ENCODE data around the gene PPFIA2. TPM values are rescaled to one million over a fixed set of nuclear protein-coding genes. Genes with fewer than 3 reads are reported as not detected.

The PPFIA2 gene
- total RNA-seq, 1 experiment from 2014 or later: 1.1 TPM

GRCh38 chr12:81221681-81222080 is 537.5 kb downstream of the PPFIA2 start:
- ChIA-PET CTCF (no interaction called here), POLR2A (no interaction called here)
- no peaks in the 10 kb centered on the region for H3K9me3 Mint-ChIP-seq
- ATAC-seq: no peak
- peaks cover 6% of the 10 kb centered on the region for H3K4me1 Mint-ChIP-seq
- no peak overlapping the region for H3K4me3 Mint-ChIP-seq
- no peak for TF ChIP-seq EMX1 (CRISPR knock-in tag; IDR thresholded peaks at IDR 0.05)
- no peak for TF ChIP-seq ZNF317 (CRISPR knock-in tag; IDR thresholded peaks at IDR 0.05; ENCODE audit: borderline replicate concordance, low read depth)
- TF ChIP-seq ZNF232 (CRISPR knock-in tag; IDR thresholded peaks at IDR 0.05): no peak
- TF ChIP-seq ESRRA (CRISPR knock-in tag; IDR thresholded peaks at IDR 0.05; ENCODE audit: borderline replicate concordance): no peak
- TF ChIP-seq ATF3 (CRISPR knock-in tag; conservative IDR thresholded peaks at IDR 0.05): no peak
- no peak for TF ChIP-seq FOXJ3 (CRISPR knock-in tag; IDR thresholded peaks at IDR 0.05; ENCODE audit: borderline replicate concordance)
- no peak for TF ChIP-seq CDX4 (CRISPR knock-in tag; IDR thresholded peaks at IDR 0.05; ENCODE audit: borderline replicate concordance)
- no peak for TF ChIP-seq SMAD4 (CRISPR knock-in tag; IDR thresholded peaks at IDR 0.05)
- TF ChIP-seq ZNF281 (CRISPR knock-in tag; IDR thresholded peaks at IDR 0.05): no peak
- TF ChIP-seq MXD4 (CRISPR knock-in tag; IDR thresholded peaks at IDR 0.05; ENCODE audit: borderline replicate concordance): no peak
- no peak for DNase-seq (ENCODE audit: low spot score)
- no peak overlapping the region for H3K27ac Mint-ChIP-seq
- no peaks in the 10 kb centered on the region for H3K36me3 Mint-ChIP-seq
- no peaks in the 10 kb centered on the region for H3K27me3 Mint-ChIP-seq (ENCODE audit: low read depth)

GRCh38 chr12:81216739-81217138 is 542.4 kb downstream of the PPFIA2 start:
- CTCF ChIA-PET: no interaction called here

More at GRCh38 chr12:81216739-81217138, 542.4 kb downstream of the PPFIA2 start:
- no peak overlapping the region for H3K27ac Mint-ChIP-seq
- no peaks in the 10 kb centered on the region for H3K9me3 Mint-ChIP-seq
- POLR2A ChIA-PET: no interaction called here
- ATAC-seq (no peak), DNase-seq (ENCODE audit: low spot score) (no peak)
- peaks cover 7% of the 10 kb centered on the region for H3K4me1 Mint-ChIP-seq
- no peaks in the 10 kb centered on the region for H3K36me3 Mint-ChIP-seq
- TF ChIP-seq MYBL2 (CRISPR knock-in tag; IDR thresholded peaks at IDR 0.05) (no peak), NR1H2 (CRISPR knock-in tag; IDR thresholded peaks at IDR 0.05) (no peak), ATF6 (CRISPR knock-in tag; IDR thresholded peaks at IDR 0.05) (no peak), NFYB (CRISPR knock-in tag; conservative IDR thresholded peaks at IDR 0.05; ENCODE audit: low read depth) (no peak), SMAD4 (CRISPR knock-in tag; IDR thresholded peaks at IDR 0.05) (no peak), ATF3 (CRISPR knock-in tag; conservative IDR thresholded peaks at IDR 0.05) (no peak), MAX (CRISPR knock-in tag; IDR thresholded peaks at IDR 0.05) (no peak), ZNF532 (CRISPR knock-in tag; IDR thresholded peaks at IDR 0.05; ENCODE audit: borderline replicate concordance) (no peak)
- H3K27me3 Mint-ChIP-seq (ENCODE audit: low read depth): no peaks in the 10 kb centered on the region
- H3K4me3 Mint-ChIP-seq: no peak overlapping the region

Measured in WTC11 (cell line).